Right atrium auricular region (tissue), 2 donors: Measurements from ENCODE around the gene CD44. TPM values are rescaled to one million over a fixed set of nuclear protein-coding genes. Genes with fewer than 3 reads are reported as not detected.

Experiments used
- DNase-seq: peaks from one replicate; pipeline ENCODE4 v3.0.0-alpha.2; 2019; ENCODE audit warnings: low spot score
- H3K27ac ChIP-seq, 2 donors: fragments of 200-600 bp; sonication (generic); 1 replicate in 1 of 2; 2 replicates in 1 of 2; pipeline ENCODE4 v1.5.1; 2016 to 2019
- H3K27me3 ChIP-seq, 2 donors: fragments of 200-600 bp; sonication (generic); one replicate each; pipeline versions ENCODE4 v1.5.1 to v1.6.0; 2017 to 2019
- H3K36me3 ChIP-seq: fragments of 200-600 bp; sonication (generic); one replicate; pipeline ENCODE4 v1.5.1; 2016
- H3K4me1 ChIP-seq, 2 donors: fragments of 200-600 bp; sonication (generic); one replicate each; pipeline versions ENCODE4 v1.5.1 to v1.6.0; 2017 to 2019
- H3K4me3 ChIP-seq, 2 donors: fragments of 200-600 bp; sonication (generic); 1 replicate in 1 of 2; 2 replicates in 1 of 2; pipeline ENCODE4 v1.5.1; 2017 to 2019; ENCODE audit warnings: mild to moderate bottlenecking in 1 of 2, moderate library complexity in 1 of 2
- H3K9me3 ChIP-seq, 2 donors: fragments of 200-600 bp; sonication (generic); one replicate each; pipeline ENCODE4 v1.5.1; 2019
- CTCF ChIP-seq, 2 donors: fragments of 200-600 bp; sonication (generic); IDR thresholded peaks; one replicate each; pipeline ENCODE4 v1.5.1; 2019; ENCODE audit warnings: antibody characterized with exemption in 2 of 2
- total RNA-seq, 2 donors: library from RNA; depleted of rRNA; stranded (reverse); fragments of >200 nt; gene quantifications; one replicate each; pipeline ENCODE4 v1.1.0, GENCODE V29; 2016

The CD44 gene
- total RNA-seq, 2 donors from 2014 or later = 26.8 to 37.3 TPM

- Histone ChIP-seq H3K27ac (no peak overlapping the region), H3K36me3 (no peaks in the 10 kb centered on the region), H3K4me3 (no peak overlapping the region), H3K9me3 (no peaks in the 10 kb centered on the region), H3K27me3 (no peaks in the 10 kb centered on the region), H3K4me1 (no peaks in the 10 kb centered on the region)
- no peak for TF ChIP-seq CTCF (IDR thresholded peaks at IDR 0.05)
- DNase-seq = no peak
Measured at GRCh38 chr11:35235498-35235897, 96.5 kb downstream of the CD44 start.

GRCh38 chr11:35235936-35236666, 97.1 kb downstream of the CD44 start:
- Histone ChIP-seq H3K9me3 (no peaks in the 10 kb centered on the region), H3K36me3 (no peaks in the 10 kb centered on the region), H3K4me3 (no peak overlapping the region), H3K4me1 (no peaks in the 10 kb centered on the region), H3K27ac (no peak overlapping the region), H3K27me3 (no peaks in the 10 kb centered on the region)
- no peak for TF ChIP-seq CTCF (IDR thresholded peaks at IDR 0.05)
- DNase-seq = no peak

GRCh38 chr11:35236667-35237003, 97.7 kb downstream of the CD44 start:
- Histone ChIP-seq H3K4me3 (no peak overlapping the region), H3K27me3 (no peaks in the 10 kb centered on the region), H3K9me3 (no peaks in the 10 kb centered on the region), H3K36me3 (no peaks in the 10 kb centered on the region), H3K27ac (no peak overlapping the region), H3K4me1 (no peaks in the 10 kb centered on the region)
- no peak for DNase-seq
- TF ChIP-seq CTCF (IDR thresholded peaks at IDR 0.05) = no peak

GRCh38 chr11:35237351-35237750, 98.4 kb downstream of the CD44 start:
- H3K27ac ChIP-seq = no peak overlapping the region

GRCh38 chr11:35237860-35238715, 99.1 kb downstream of the CD44 start:
- H3K36me3 ChIP-seq = no peaks in the 10 kb centered on the region
- no peak overlapping the region for H3K4me3 ChIP-seq
- peak; percentile 67 to 84 for TF ChIP-seq CTCF (IDR thresholded peaks at IDR 0.05)
- H3K4me1 ChIP-seq = no peaks in the 10 kb centered on the region
- no peaks in the 10 kb centered on the region for H3K27me3 ChIP-seq
- no peak for DNase-seq
- H3K27ac ChIP-seq = no peak overlapping the region
- H3K9me3 ChIP-seq = no peaks in the 10 kb centered on the region

More at GRCh38 chr11:35237351-35237750, 98.4 kb downstream of the CD44 start:
- Histone ChIP-seq H3K4me1 (no peaks in the 10 kb centered on the region), H3K27me3 (no peaks in the 10 kb centered on the region), H3K36me3 (no peaks in the 10 kb centered on the region), H3K9me3 (no peaks in the 10 kb centered on the region), H3K4me3 (no peak overlapping the region)
- TF ChIP-seq CTCF (IDR thresholded peaks at IDR 0.05) = no peak
- DNase-seq = no peak
